GM21360 (cell line): ENCODE results near the gene KIRREL3.
"Not testable (repeated sequence)": the region's sequence is repeated elsewhere in the genome, so short reads cannot be mapped to it uniquely, and the experiment has no call there.

ENCODE experiments used
- ATAC-seq: cut with Tn5 transposase; IDR thresholded peaks from one replicate; pipeline ENCODE4 v1.9.1; 2021; ENCODE audit warnings: mild to moderate bottlenecking, moderate library complexity; ENCODE audit not compliant: unreplicated experiment

The KIRREL3 gene

GRCh38 chr11:126396266-126396665, 604.3 kb downstream of the KIRREL3 start:
- not testable (repeated sequence) for ATAC-seq

GRCh38 chr11:126395784-126396183, 604.8 kb downstream of the KIRREL3 start:
- ATAC-seq: not testable (repeated sequence)

- not testable (repeated sequence) for ATAC-seq
Observed at GRCh38 chr11:126394634-126395072, 605.9 kb downstream of the KIRREL3 start.

GRCh38 chr11:126394036-126394435, 606.5 kb downstream of the KIRREL3 start:
- ATAC-seq: no peak

- no peak for ATAC-seq
Observed at GRCh38 chr11:126393143-126393542, 607.4 kb downstream of the KIRREL3 start.

- no peak for ATAC-seq
Observed at GRCh38 chr11:126392633-126393013, 607.9 kb downstream of the KIRREL3 start.

- peak; percentile 53 for ATAC-seq
Observed at GRCh38 chr11:126391970-126392632, 608.5 kb downstream of the KIRREL3 start.

GRCh38 chr11:126391286-126391954, 609.1 kb downstream of the KIRREL3 start:
- ATAC-seq: no peak

GRCh38 chr11:126390272-126390867, 610.2 kb downstream of the KIRREL3 start:
- no peak for ATAC-seq

- no peak for ATAC-seq
Observed at GRCh38 chr11:126387857-126388256, 612.7 kb downstream of the KIRREL3 start.

- not testable (repeated sequence) for ATAC-seq
Observed at GRCh38 chr11:126386729-126387071, 613.9 kb downstream of the KIRREL3 start.

- ATAC-seq: no peak
Observed at GRCh38 chr11:126385991-126386728, 614.4 kb downstream of the KIRREL3 start.

GRCh38 chr11:126384449-126385070, 616.0 kb downstream of the KIRREL3 start:
- ATAC-seq: no peak

- no peak for ATAC-seq
Observed at GRCh38 chr11:126383339-126384335, 616.9 kb downstream of the KIRREL3 start.

- ATAC-seq: not testable (repeated sequence)
Observed at GRCh38 chr11:126382641-126383040, 617.9 kb downstream of the KIRREL3 start.

GRCh38 chr11:126381960-126382359, 618.6 kb downstream of the KIRREL3 start:
- not testable (repeated sequence) for ATAC-seq

GRCh38 chr11:126380909-126381308, 619.7 kb downstream of the KIRREL3 start:
- ATAC-seq: no peak

GRCh38 chr11:126378763-126379162, 621.8 kb downstream of the KIRREL3 start:
- no peak for ATAC-seq

GRCh38 chr11:126375726-126376125, 624.8 kb downstream of the KIRREL3 start:
- no peak for ATAC-seq
